ENCODE results near the gene RNF181.
A peak's percentile ranks its signal among the peaks of the same experiment; 100 is the strongest.
"Not testable (repeated sequence)": the region's sequence is repeated elsewhere in the genome, so short reads cannot be mapped to it uniquely, and the experiment has no call there.

The RNF181 gene

GRCh38 chr2:85577386-85578242, 17.9 kb upstream of the RNF181 start, which contains the start of gene VAMP8:
TSS of gene VAMP8 (plus strand) at chr2:85577586. CDS start at chr2:85577647, 61 bp downstream.
- peak; percentile 17 for DNase-seq

GRCh38 chr2:85578243-85579180, 17.0 kb upstream of the RNF181 start:
- no peak for DNase-seq

- no peak for DNase-seq
These were observed 16.1 kb upstream of the RNF181 start for GRCh38 chr2:85579266-85579935.

DNA sequence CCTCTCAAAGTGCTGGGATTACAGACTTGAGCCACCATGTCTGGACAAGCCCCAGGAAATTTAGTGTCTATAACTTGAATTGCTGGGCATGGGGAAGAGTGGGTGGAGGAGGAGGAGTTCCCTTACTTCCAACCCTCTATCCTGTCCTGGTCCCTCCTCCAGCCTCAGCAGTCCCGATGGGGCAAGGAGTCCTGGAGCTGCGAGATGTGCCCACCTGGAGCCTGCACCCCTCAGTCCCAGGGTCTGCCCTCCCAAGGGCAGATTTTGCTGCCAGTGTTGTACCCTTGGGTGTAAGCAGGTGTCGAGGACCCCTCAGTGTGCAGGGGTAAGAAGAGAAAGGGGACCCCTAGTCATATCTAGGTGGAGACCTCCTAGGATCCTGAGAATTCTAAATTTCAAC, 15.3 kb upstream of the RNF181 start:
- DNase-seq = no peak

DNA sequence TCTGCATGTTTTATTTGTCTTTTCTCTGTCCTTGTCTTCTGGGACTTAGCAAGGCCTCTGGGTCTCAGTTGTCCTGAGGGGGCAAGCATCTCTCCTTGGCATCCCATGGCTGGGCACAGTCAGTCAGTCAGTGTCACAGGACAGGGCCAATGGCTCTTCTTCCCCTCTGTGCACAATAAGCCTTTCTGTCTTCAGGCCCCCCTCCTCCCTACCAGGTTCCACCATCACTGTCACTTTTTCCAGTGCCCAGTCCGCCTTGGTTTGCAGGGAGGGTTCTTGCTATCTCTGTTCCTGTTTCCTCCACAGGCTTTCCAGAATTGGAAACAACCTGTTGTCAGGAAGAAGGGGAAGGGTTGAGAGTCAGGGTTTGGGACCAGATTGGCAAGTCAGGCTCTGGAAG, 13.1 kb upstream of the RNF181 start:
- DNase-seq = no peak

DNA sequence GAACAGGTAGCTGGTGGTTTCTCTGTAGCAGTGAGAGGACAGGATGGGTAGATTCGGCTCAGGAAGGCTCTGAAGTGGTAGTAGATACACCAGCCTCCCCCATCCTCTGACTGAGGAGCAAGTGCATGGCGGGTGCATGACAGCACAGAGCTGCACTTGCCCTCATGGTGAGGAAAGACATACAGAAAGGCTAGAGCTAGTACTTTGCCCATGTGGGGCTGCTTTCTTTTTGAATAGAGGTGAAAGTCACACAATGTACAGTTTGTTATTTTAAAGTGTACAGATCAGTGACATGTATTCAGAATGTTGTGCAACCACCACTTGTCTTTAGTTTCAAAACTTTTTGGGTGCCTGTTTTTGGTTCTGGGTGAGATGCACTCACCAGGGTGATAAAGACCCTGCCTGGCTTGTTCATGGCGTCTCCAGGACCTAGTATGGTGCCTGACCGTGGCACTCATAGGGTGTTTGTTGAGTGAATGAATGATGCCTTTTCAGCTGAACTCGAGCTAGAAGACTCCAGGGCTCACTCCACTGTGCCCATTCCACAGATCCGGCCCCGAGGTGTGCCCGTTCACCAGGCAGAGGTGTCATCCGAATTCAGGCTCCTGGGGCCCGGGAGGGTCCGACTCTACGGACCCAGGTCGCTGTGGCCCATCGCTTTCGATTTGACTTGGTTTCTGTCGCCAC, 11.7 kb upstream of the RNF181 start:
- DNase-seq = no peak

DNA sequence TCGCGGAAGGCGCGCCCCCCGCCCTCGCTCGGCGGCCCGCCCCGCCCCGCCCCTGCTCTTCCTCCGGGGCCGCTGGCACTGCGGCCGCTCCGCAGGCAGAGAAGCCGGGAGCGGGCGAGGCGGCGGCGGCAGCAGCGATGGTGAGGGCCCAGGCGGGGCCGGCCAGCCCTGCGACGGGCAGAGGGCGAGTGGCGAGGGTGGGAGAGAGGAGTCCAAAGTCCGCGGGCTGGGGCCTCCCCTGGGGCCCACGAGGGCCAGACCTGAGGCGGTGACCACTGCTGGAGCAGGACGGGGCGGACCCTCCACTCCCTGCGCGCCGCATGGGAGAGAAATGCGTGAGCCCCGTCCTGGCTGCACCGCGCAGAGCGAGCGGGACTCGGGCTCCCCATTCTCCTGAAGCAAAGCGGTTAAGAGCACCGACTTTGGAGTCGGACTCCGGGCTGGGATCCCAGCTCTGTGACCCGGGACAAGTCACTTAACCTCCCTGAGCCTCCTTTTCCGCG, 11.1 kb upstream of the RNF181 start, which contains the start of gene VAMP5:
TSS of gene VAMP5 (plus strand) at position 78 of the 503 bp plus-strand sequence. CDS start at position 138, 60 bp downstream.
- no peak for DNase-seq

DNA sequence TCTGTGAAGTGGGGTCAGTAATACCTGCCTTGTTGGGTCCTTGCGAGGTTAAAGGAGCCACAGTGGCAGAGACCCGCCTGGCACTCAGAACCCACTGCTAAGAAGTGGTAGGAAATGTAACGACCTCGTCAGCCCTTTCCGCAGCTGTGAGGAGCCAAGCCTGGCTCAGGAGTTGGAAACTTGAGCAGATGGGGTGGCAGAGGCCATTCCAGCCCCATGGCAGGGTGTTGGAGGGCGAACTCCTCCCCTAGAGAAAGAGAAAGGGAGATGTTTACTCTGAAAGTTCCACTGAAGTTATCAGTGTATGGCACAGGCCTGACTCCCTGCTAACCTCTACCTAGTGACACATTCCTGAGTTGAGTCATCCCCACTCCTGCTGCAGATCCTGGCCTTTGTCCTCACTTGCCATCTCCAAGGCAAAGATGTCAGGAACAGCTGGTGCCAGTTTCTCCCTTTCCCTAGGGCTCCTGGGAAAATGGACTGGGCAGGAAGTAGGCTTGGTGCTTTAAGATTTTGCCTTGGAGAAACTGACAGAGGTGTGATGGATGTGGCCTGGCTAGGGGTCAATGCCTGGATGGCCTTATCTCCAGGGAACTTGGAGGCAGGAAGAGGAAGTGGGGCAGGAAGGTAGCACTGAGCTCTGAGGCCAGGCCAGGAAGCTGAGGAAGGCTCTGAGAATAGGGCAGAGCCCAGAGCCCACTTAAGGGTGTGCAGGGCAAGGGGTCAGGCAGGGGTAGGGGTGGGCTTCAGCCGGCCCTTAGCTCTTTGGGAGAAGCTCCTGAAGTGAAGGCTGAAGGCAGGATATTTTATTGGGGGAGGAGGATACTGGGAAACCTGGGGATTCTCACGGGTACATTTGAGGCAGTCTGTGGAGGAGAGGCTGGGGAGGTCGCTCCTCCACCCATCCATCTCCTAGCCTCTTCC, 10.4 kb upstream of the RNF181 start:
- DNase-seq = no peak

- no peak for DNase-seq
These were observed 9.8 kb upstream of the RNF181 start for GRCh38 chr2:85585781-85586105.

DNA sequence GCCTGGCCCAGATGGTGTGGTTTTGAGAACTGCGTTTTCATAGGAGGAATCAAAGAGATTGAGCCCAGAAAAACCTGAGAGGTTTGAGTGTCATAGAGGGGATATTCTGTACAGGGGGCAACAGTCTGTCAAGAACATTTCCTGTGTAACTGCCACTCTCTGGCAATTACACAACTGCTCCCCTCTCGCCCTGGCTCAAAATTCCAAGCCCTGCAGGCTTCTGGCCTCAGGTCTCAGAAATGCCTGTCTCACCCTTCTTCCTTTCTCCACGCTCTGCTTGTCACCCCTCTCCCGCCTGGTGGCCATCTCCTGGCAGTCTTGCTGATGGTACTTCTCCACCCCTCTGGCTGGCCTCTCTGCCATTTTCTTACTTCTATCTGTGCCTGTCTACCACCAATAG, 7.3 kb upstream of the RNF181 start:
- no peak for DNase-seq

GRCh38 chr2:85588645-85589044, 6.9 kb upstream of the RNF181 start:
- DNase-seq = no peak

DNA sequence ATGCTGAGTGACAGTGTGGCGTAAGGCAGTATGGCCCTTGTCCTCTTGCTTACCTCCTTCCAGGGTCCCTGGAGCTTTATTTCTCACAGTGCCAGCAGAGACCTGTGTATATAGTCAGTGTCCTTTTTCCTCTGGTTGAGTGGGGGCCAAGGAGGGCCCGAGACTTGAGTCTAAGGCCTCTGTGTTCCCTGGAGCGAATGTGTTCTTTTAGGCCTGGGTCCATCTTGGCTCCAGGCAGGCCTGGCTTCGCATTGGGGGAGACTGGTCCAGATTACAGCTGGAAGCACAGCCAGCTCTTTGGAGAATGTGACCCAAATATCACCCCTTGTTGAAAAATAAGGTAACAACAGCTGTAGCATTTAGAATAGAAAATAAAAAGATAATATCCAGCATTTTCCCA, 6.4 kb upstream of the RNF181 start:
- no peak for DNase-seq

GRCh38 chr2:85589982-85590791, 5.4 kb upstream of the RNF181 start:
- DNase-seq = peak; percentile 33

- no peak for DNase-seq
These were observed 4.6 kb upstream of the RNF181 start for GRCh38 chr2:85590950-85591349.

- DNase-seq = no peak
These were observed 4.0 kb upstream of the RNF181 start for GRCh38 chr2:85591563-85591962.

DNA sequence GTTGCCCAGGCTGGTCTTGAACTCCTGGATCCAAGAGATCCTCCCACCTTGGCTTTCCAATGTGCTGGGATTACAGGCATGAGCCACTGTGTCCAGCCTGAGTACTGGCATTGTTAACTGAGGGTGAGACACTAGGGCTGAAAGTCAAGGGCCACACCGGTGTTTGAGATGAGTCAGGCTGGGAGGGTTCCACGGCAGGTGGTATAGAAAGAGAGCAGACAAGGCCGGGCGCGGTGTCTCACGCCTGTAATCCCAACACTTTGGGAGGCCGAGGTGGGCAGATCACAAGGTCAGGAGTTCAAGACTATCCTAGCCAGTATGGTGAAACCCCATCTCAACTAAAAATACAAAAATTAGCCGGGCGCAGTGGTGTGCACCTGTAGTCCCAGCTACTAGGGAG, 3.2 kb upstream of the RNF181 start:
- DNase-seq = not testable (repeated sequence)

DNA sequence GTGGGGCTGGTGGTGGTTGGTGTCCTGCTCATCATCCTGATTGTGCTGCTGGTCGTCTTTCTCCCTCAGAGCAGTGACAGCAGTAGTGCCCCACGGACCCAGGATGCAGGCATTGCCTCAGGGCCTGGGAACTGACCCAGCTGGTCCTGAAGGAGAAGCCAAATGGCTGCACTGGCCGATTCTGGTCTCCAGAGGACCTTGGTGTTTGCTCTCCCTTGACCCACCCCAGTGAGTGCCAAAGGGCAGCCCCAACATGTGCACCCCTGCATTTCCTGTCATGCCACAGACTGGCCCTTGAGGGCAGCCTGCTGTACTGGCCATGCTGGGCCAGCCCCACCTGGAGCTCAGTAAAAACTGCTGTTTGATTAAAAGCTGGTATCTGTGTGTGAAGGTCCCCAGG, 2.5 kb upstream of the RNF181 start:
- no peak for DNase-seq

GRCh38 chr2:85594715-85595300, 737 bp upstream of the RNF181 start:
- DNase-seq = no peak

DNA sequence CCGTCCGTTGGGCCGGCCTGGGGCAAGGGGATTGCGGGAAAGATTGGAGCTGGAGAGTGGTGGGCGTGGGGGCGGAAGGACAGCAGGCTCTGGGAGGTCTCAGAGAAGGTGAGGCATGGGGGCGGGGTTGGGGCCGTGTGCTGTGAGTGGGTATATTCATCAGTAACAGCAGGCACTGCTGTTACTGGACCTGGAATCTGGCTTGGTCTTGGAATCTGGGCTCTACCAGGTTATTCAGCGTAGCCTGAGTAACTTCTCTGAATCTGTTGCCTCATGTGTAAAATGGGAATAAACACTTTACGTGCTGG, 435 bp downstream of the RNF181 start:
- DNase-seq = no peak

DNA sequence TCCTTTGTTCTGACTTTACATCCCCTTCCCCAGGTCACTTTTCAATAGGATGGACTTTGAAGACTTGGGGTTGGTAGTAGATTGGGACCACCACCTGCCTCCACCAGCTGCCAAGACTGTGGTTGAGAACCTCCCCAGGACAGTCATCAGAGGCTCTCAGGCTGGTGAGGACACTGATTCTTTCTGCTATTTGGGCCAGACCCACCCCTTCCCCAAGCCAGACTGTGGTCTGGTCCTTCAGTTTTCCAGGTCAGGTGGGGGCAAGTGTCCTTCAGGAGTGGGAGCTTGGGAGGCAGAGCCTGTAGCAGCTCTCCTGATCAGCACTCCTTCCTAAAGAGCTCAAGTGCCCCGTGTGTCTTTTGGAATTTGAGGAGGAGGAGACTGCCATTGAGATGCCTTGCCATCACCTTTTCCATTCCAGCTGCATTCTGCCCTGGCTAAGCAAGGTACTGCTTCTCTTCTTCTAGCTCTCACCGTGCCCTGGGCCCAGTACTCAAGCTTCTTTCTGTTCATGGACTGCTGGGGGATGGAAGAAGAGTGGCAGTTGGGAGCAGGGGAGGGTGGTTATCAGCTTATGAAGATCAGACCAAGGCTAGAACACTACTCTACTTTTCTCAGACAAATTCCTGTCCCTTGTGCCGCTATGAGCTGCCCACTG, 1.1 kb downstream of the RNF181 start:
- no peak for DNase-seq

All from NCI-H774 (cell line).